KMS-11 (cell line): Measurements from ENCODE around the gene NPY2R.

ENCODE experiments used
- H2AFZ ChIP-seq: fragments of 200-600 bp; sonication (generic); 2 replicates; pipeline ENCODE4 v1.6.1; 2016; ENCODE audit warnings: antibody characterized with exemption, mixed run types, low read depth
- H3K27ac ChIP-seq: fragments of 200-600 bp; sonication (generic); 2 replicates; pipeline ENCODE4 v1.6.1; 2016; ENCODE audit warnings: mild to moderate bottlenecking, mixed run types
- H3K27me3 ChIP-seq: fragments of 200-600 bp; sonication (generic); 2 replicates; pipeline ENCODE4 v1.6.1; 2017; ENCODE audit warnings: mild to moderate bottlenecking, low read depth, mixed run types, moderate library complexity; ENCODE audit not compliant: insufficient read depth
- H3K36me3 ChIP-seq: fragments of 200-600 bp; sonication (generic); 2 replicates; pipeline ENCODE4 v1.6.1; 2017; ENCODE audit warnings: mild to moderate bottlenecking, mixed run types; ENCODE audit not compliant: insufficient read depth
- H3K4me1 ChIP-seq: fragments of 200-600 bp; sonication (generic); 2 replicates; pipeline ENCODE4 v1.6.1; 2016; ENCODE audit warnings: mild to moderate bottlenecking, low read depth, mixed run types; ENCODE audit not compliant: poor library complexity, severe bottlenecking
- H3K4me2 ChIP-seq: fragments of 200-600 bp; sonication (generic); 2 replicates; pipeline ENCODE4 v1.7.0; 2016; ENCODE audit warnings: mild to moderate bottlenecking, mixed run types
- H3K4me3 ChIP-seq: fragments of 200-600 bp; sonication (generic); IDR thresholded peaks from 2 replicates; pipeline ENCODE4 v1.6.1; 2017; ENCODE audit warnings: low read depth, low read length, mixed read lengths; ENCODE audit not compliant: insufficient read depth
- H3K79me2 ChIP-seq: fragments of 200-600 bp; sonication (generic); 2 replicates; pipeline ENCODE4 v1.6.1; 2016; ENCODE audit warnings: low read depth, mixed run types; ENCODE audit not compliant: insufficient read depth
- H3K9ac ChIP-seq: fragments of 200-600 bp; sonication (generic); 2 replicates; pipeline ENCODE4 v1.6.1; 2016; ENCODE audit warnings: mild to moderate bottlenecking, mixed run types
- H4K20me1 ChIP-seq: fragments of 200-600 bp; sonication (generic); 2 replicates; pipeline ENCODE4 v1.6.1; 2016; ENCODE audit warnings: mild to moderate bottlenecking, mixed run types; ENCODE audit not compliant: insufficient read depth
- CTCF ChIP-seq: fragments of 200-600 bp; sonication (generic); conservative IDR thresholded peaks from 2 replicates; pipeline ENCODE4 v1.6.1; 2017; ENCODE audit warnings: low read depth, mild to moderate bottlenecking, antibody characterized with exemption, low read length, moderate library complexity, mixed read lengths

Gene NPY2R

DNA sequence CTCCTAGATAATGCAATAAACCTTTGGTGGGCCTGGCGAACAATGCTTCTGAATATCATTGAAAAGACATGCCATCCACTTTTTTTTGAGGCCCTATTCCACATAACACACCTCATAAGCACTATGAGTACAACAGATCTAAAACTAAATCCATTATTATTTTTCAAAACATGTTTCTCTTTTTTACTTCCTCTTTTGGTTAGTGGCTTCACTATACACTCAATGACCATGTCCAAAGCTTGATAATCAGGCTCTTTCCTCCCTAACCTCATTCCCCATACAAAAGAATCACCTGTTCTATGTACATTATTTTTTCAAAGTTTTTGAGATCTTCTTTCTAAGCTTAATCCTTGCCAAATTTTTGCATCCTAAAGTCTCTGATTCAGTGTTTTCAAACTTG lies 20.4 kb upstream of the NPY2R start:
- H3K9ac ChIP-seq: no peak overlapping the region
- no peaks in the 10 kb centered on the region for H3K27me3 ChIP-seq
- no peak overlapping the region for H3K27ac ChIP-seq
- H3K36me3 ChIP-seq: no peaks in the 10 kb centered on the region
- no peaks in the 10 kb centered on the region for H3K79me2 ChIP-seq
- no peak for TF ChIP-seq CTCF
- no peak overlapping the region for H2AFZ ChIP-seq
- no peak overlapping the region for H3K4me2 ChIP-seq
- no peaks in the 10 kb centered on the region for H4K20me1 ChIP-seq
- peaks cover 10% of the 10 kb centered on the region for H3K4me1 ChIP-seq
- no peak overlapping the region for H3K4me3 ChIP-seq

DNA sequence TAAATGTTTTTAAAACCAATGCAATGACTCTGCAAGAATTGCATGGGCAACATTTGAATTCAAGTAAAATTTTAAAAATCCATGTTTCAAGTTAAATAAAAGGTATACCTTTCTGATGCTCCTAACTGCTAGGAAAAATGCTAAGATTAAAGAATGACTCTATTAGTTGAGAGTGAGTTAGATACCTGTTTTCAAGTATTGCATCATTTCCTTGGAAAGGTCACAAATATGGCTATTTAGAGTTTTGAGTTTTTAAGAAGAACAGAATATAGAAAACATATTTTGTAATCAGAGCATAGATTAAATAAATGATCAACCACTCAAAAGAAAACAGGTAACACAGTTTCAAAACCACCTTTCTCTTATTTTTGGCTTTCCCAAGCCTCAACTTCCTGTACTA lies 18.3 kb upstream of the NPY2R start:
- no peak overlapping the region for H3K9ac ChIP-seq

GRCh38 chr4:155197757-155198156 lies 10.7 kb upstream of the NPY2R start:
- H3K36me3 ChIP-seq: no peaks in the 10 kb centered on the region
- TF ChIP-seq CTCF: no peak
- H3K27me3 ChIP-seq: no peaks in the 10 kb centered on the region
- H3K4me2 ChIP-seq: no peak overlapping the region
- H3K9ac ChIP-seq: no peak overlapping the region
- H3K4me3 ChIP-seq: no peak overlapping the region
- H3K4me1 ChIP-seq: no peaks in the 10 kb centered on the region
- no peaks in the 10 kb centered on the region for H4K20me1 ChIP-seq
- H2AFZ ChIP-seq: no peak overlapping the region
- H3K27ac ChIP-seq: no peak overlapping the region
- no peaks in the 10 kb centered on the region for H3K79me2 ChIP-seq

More for the DNA sequence above, 18.3 kb upstream of the NPY2R start:
- H3K4me1 ChIP-seq: peaks cover 10% of the 10 kb centered on the region
- H4K20me1 ChIP-seq: no peaks in the 10 kb centered on the region
- H3K4me3 ChIP-seq: no peak overlapping the region
- no peaks in the 10 kb centered on the region for H3K27me3 ChIP-seq
- TF ChIP-seq CTCF: no peak
- H3K4me2 ChIP-seq: no peak overlapping the region
- H3K27ac ChIP-seq: no peak overlapping the region
- H2AFZ ChIP-seq: no peak overlapping the region
- H3K36me3 ChIP-seq: no peaks in the 10 kb centered on the region
- H3K79me2 ChIP-seq: no peaks in the 10 kb centered on the region

GRCh38 chr4:155207534-155208257 lies 740 bp upstream of the NPY2R start:
- Histone ChIP-seq H2AFZ (no peak overlapping the region), H4K20me1 (no peaks in the 10 kb centered on the region), H3K79me2 (no peaks in the 10 kb centered on the region), H3K4me2 (no peak overlapping the region), H3K4me1 (no peaks in the 10 kb centered on the region), H3K27me3 (no peaks in the 10 kb centered on the region), H3K36me3 (no peaks in the 10 kb centered on the region), H3K9ac (no peak overlapping the region), H3K4me3 (no peak overlapping the region), H3K27ac (no peak overlapping the region)
- TF ChIP-seq CTCF: no peak
